Measurements from ENCODE around the gene CYP11A1.

DNA sequence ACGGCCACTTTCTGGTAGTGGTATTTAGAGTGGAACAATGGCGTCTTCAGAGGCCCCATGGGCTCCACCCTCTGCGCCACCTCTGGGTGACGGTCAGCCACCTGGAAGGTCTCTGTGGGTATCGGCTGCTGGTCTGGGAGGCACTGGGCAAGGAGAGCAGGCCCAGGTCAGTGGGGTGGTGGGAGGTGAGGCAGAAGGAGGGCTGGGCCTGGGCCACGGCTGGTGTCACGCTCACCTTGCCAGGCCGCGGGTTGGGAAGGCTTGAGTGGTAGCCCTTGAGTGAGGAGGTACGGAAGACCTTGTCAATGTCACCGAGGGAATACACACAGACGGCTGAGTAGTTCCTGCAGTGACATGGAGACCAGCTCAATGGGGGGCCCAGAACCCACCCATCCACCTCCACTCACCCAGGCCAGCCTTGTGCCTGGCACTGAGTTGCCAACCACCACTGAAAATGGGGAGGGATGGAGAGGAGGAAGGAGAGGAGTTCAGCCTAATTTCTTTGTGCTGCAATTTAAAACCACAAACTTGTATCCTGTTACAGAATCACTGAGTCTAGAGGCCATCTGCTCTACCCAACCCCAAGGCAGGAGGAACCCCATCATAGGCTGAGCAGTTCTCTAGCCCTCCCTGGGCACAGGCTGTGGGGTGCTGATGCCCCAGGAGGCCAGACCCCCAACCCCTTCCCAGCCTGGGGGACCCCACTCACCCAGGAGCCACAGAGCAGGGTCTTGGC lies 47.3 kb upstream of the CYP11A1 start:
- TF ChIP-seq CTCF (IDR thresholded peaks at IDR 0.05) (no peak), POLR2A (IDR thresholded peaks at IDR 0.05) (no peak), POLR2AphosphoS5 (IDR thresholded peaks at IDR 0.05) (no peak), EP300 (IDR thresholded peaks at IDR 0.05) (no peak)

Measured in suprapubic skin (tissue), 4 donors.